ENCODE data around the gene CFHR4.

Gene CFHR4

GRCh38 chr1:196860323-196860884, 27.4 kb upstream of the CFHR4 start:
- H3K4me1 ChIP-seq (ENCODE audit: insufficient read depth, poor library complexity, severe bottlenecking) = no peaks in the 10 kb centered on the region
- no peaks in the 10 kb centered on the region for H3K27me3 ChIP-seq (ENCODE audit: insufficient read depth, poor library complexity, severe bottlenecking)
- no peak for ATAC-seq (ENCODE audit: low read depth)
- no peak for DNase-seq (ENCODE audit: low spot score)
- TF ChIP-seq, protein P1, sequence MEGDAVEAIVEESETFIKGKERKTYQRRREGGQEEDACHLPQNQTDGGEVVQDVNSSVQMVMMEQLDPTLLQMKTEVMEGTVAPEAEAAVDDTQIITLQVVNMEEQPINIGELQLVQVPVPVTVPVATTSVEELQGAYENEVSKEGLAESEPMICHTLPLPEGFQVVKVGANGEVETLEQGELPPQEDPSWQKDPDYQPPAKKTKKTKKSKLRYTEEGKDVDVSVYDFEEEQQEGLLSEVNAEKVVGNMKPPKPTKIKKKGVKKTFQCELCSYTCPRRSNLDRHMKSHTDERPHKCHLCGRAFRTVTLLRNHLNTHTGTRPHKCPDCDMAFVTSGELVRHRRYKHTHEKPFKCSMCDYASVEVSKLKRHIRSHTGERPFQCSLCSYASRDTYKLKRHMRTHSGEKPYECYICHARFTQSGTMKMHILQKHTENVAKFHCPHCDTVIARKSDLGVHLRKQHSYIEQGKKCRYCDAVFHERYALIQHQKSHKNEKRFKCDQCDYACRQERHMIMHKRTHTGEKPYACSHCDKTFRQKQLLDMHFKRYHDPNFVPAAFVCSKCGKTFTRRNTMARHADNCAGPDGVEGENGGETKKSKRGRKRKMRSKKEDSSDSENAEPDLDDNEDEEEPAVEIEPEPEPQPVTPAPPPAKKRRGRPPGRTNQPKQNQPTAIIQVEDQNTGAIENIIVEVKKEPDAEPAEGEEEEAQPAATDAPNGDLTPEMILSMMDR (IDR thresholded peaks at IDR 0.05; ENCODE audit: poor library complexity, severe bottlenecking) = no peak
- no peak overlapping the region for H3K4me3 ChIP-seq (ENCODE audit: severe bottlenecking)
- H3K27ac ChIP-seq (ENCODE audit: poor library complexity, severe bottlenecking) = no peak overlapping the region
- H3K9me3 ChIP-seq (ENCODE audit: severe bottlenecking) = no peaks in the 10 kb centered on the region
- no peaks in the 10 kb centered on the region for H3K36me3 ChIP-seq (ENCODE audit: low read depth)

DNA sequence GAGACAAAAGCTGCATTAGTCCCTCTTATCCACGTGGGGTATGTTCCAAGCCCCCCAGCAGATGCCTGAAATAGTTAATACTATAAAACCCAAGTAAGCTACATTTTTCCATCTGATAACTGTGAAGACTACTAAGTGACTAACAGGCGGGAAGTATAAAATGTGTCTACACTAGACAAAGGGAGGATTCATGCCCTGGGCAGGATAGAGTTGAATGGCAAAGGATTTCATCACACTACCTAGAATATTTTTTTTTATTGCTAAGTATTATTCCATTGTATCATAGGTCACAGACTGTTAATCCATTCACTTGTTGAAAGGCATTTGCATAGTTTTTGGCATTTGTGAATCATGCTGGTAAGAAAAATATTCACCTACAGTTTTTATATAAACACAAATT, 26.4 kb upstream of the CFHR4 start:
- H3K27ac ChIP-seq (ENCODE audit: poor library complexity, severe bottlenecking) = no peak overlapping the region
- TF ChIP-seq, protein P1 (IDR thresholded peaks at IDR 0.05; ENCODE audit: poor library complexity, severe bottlenecking) = no peak
- H3K36me3 ChIP-seq (ENCODE audit: low read depth) = no peaks in the 10 kb centered on the region
- H3K4me1 ChIP-seq (ENCODE audit: insufficient read depth, poor library complexity, severe bottlenecking) = no peaks in the 10 kb centered on the region
- H3K27me3 ChIP-seq (ENCODE audit: insufficient read depth, poor library complexity, severe bottlenecking) = no peaks in the 10 kb centered on the region
- H3K4me3 ChIP-seq (ENCODE audit: severe bottlenecking) = no peak overlapping the region
- ATAC-seq (ENCODE audit: low read depth) (peak; percentile 61; the same call in 2 of the 3 replicates), DNase-seq (ENCODE audit: low spot score) (no peak)
- no peaks in the 10 kb centered on the region for H3K9me3 ChIP-seq (ENCODE audit: severe bottlenecking)

DNA sequence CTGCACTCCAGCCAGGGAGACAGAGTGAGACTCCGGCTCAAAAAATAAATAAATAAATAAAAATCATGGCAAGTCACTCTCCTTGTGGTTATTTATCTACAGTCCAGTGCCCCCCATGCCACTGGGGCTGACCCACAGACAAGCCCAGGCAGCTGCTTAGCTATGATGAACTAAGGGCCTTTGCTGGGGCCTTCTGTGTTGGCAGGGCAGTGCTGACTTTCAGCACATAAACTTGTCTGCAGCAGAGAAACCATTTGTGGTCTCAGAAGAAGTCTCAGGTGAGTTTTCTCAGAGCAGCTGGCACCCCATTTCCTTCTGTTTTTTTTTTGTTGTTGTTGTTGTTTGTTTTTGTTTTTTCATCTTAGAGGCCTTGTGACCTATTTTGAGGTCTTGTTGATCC, 20.9 kb upstream of the CFHR4 start:
- no peaks in the 10 kb centered on the region for H3K4me1 ChIP-seq (ENCODE audit: insufficient read depth, poor library complexity, severe bottlenecking)
- DNase-seq (ENCODE audit: low spot score) (no peak), ATAC-seq (ENCODE audit: low read depth) (no peak)
- no peak overlapping the region for H3K4me3 ChIP-seq (ENCODE audit: severe bottlenecking)
- H3K27me3 ChIP-seq (ENCODE audit: insufficient read depth, poor library complexity, severe bottlenecking) = no peaks in the 10 kb centered on the region
- no peak overlapping the region for H3K27ac ChIP-seq (ENCODE audit: poor library complexity, severe bottlenecking)
- TF ChIP-seq, protein P1 (IDR thresholded peaks at IDR 0.05; ENCODE audit: poor library complexity, severe bottlenecking) = no peak
- no peaks in the 10 kb centered on the region for H3K9me3 ChIP-seq (ENCODE audit: severe bottlenecking)
- H3K36me3 ChIP-seq (ENCODE audit: low read depth) = no peaks in the 10 kb centered on the region

DNA sequence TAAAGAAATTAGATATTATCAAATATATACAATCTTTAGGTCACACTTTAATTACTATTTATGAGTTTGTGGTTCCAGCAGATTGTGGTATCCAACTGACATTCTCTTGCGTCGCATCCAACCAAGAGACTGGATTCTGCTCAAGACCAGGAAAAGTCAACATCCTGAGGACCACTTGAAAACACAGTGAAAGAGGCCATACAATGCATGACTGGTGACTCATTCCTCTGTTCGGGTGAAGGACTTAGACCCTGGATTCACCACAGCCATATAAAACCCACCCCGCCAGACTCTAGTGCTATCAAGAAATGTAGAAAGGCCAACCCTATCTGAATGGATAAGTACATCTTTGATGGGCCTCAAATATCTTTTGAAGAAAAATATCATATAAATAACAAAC, 14.5 kb upstream of the CFHR4 start:
- Histone ChIP-seq H3K36me3 (ENCODE audit: low read depth) (no peaks in the 10 kb centered on the region), H3K4me1 (ENCODE audit: insufficient read depth, poor library complexity, severe bottlenecking) (no peaks in the 10 kb centered on the region), H3K4me3 (ENCODE audit: severe bottlenecking) (no peak overlapping the region), H3K27me3 (ENCODE audit: insufficient read depth, poor library complexity, severe bottlenecking) (peaks cover 8% of the 10 kb centered on the region), H3K27ac (ENCODE audit: poor library complexity, severe bottlenecking) (no peak overlapping the region), H3K9me3 (ENCODE audit: severe bottlenecking) (no peaks in the 10 kb centered on the region)
- ATAC-seq (ENCODE audit: low read depth) = no peak
- no peak for DNase-seq (ENCODE audit: low spot score)
- TF ChIP-seq, protein P1 (IDR thresholded peaks at IDR 0.05; ENCODE audit: poor library complexity, severe bottlenecking) = no peak

DNA sequence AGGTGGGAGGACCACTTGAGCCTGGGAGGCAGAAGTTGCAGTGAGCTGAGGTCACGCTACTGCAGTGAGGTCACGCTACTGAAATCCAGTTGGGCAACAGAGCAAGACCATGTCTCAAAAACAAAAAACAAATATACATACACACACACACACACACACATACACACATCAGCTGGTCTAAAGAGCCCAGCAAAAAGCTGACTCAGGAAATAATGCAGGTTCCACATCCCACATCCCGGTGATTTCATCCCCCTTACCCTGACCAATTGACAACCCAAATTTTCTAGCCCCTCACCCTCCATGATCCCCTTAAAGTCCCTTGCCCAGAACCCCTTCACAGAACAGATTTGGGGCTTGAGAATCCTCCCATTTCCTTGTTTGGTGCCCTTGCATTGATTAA, 11.9 kb upstream of the CFHR4 start:
- no peaks in the 10 kb centered on the region for H3K9me3 ChIP-seq (ENCODE audit: severe bottlenecking)
- H3K27me3 ChIP-seq (ENCODE audit: insufficient read depth, poor library complexity, severe bottlenecking) = peaks cover 8% of the 10 kb centered on the region
- ATAC-seq (ENCODE audit: low read depth) (no peak), DNase-seq (ENCODE audit: low spot score) (no peak)
- no peaks in the 10 kb centered on the region for H3K36me3 ChIP-seq (ENCODE audit: low read depth)
- H3K4me1 ChIP-seq (ENCODE audit: insufficient read depth, poor library complexity, severe bottlenecking) = no peaks in the 10 kb centered on the region
- H3K27ac ChIP-seq (ENCODE audit: poor library complexity, severe bottlenecking) = no peak overlapping the region
- TF ChIP-seq, protein P1 (IDR thresholded peaks at IDR 0.05; ENCODE audit: poor library complexity, severe bottlenecking) = no peak
- H3K4me3 ChIP-seq (ENCODE audit: severe bottlenecking) = no peak overlapping the region

All from RWPE2 (cell line).